Left ventricle myocardium superior (tissue), 1 donor: ENCODE results near the gene SRRM5. TPM values are rescaled to one million over a fixed set of nuclear protein-coding genes. Genes with fewer than 3 reads are reported as not detected.
"Not testable (repeated sequence)": the region's sequence is repeated elsewhere in the genome, so short reads cannot be mapped to it uniquely, and the experiment has no call there.

Experiments
- ATAC-seq: fragments of 200-7000 bp; cut with Tn5 transposase; one replicate; pipeline ENCODE4 v1.9.1; 2020; ENCODE audit warnings: mild to moderate bottlenecking, moderate library complexity
- DNase-seq: peaks from one replicate; pipeline ENCODE4 v3.0.0-alpha.2; 2020
- intact Hi-C: fragments of 100-400 bp; cut with micrococcal nuclease; formaldehyde crosslinking; loops from one replicate; pipeline ENCODE4 v1.11.0; 2022
- long read RNA-seq: library from polyadenylated mRNA; unstranded; transcript quantifications from one replicate; pipeline ENCODE4 v2.0.0, GENCODE V29; 2021
- total RNA-seq: library from RNA; stranded (reverse); fragmentation: NEBNext Ultra II Directional; extraction: Animal tissue kit (Norgen Biotek cat#: 25700); gene quantifications from one replicate; pipeline ENCODE4 v1.2.1, GENCODE V29; 2021
- donor health status: DM: no; HTN: yes; CAD: no; lungs with severe emphysema.

SRRM5 gene
- 0.20 TPM for total RNA-seq
- long read RNA-seq, result 0 reads

- ATAC-seq, result no peak
- DNase-seq, result no peak
- intact Hi-C loops, result no loop called here
Observed at GRCh38 chr19:43611788-43612187, at the start of gene SRRM5. TSS of gene SRRM5 (plus strand) at chr19:43612088. CDS start at chr19:43612122, 34 bp downstream.

- no peak for ATAC-seq
- intact Hi-C loops, result no loop called here
Observed at GRCh38 chr19:43562226-43562697, 49.6 kb upstream of the SRRM5 start.

GRCh38 chr19:43562698-43563241 lies 49.1 kb upstream of the SRRM5 start:
- DNase-seq (peak; percentile 90), ATAC-seq (peak; percentile 97)
- intact Hi-C loops, result no loop called here

More at GRCh38 chr19:43562226-43562697, 49.6 kb upstream of the SRRM5 start:
- no peak for DNase-seq

GRCh38 chr19:43563816-43564457 lies 48.0 kb upstream of the SRRM5 start:
- intact Hi-C loops, result no loop called here
- ATAC-seq (no peak), DNase-seq (no peak)

GRCh38 chr19:43564800-43565199 lies 47.1 kb upstream of the SRRM5 start:
- DNase-seq, result no peak
- intact Hi-C loops, result no loop called here
- ATAC-seq, result no peak

GRCh38 chr19:43569657-43570056 lies 42.2 kb upstream of the SRRM5 start:
- ATAC-seq (no peak), DNase-seq (no peak)
- intact Hi-C loops, result no loop called here

GRCh38 chr19:43570174-43570791 lies 41.6 kb upstream of the SRRM5 start:
- DNase-seq (no peak), ATAC-seq (no peak)
- intact Hi-C loops, result no loop called here

- ATAC-seq (no peak), DNase-seq (no peak)
- intact Hi-C loops, result no loop called here
Observed at GRCh38 chr19:43572171-43572588, 39.7 kb upstream of the SRRM5 start.

GRCh38 chr19:43574424-43575155 lies 37.3 kb upstream of the SRRM5 start:
- DNase-seq (no peak), ATAC-seq (no peak)
- intact Hi-C loops, result no loop called here

GRCh38 chr19:43575156-43575950 lies 36.5 kb upstream of the SRRM5 start, which contains the start of the genes PINLYP and XRCC1:
TSS of gene PINLYP (plus strand) at chr19:43575801. CDS start at chr19:43577192, 1,391 bp downstream.
TSS of gene XRCC1 (minus strand) at chr19:43575527. CDS start at chr19:43575458, 69 bp downstream.
- ATAC-seq (peak; percentile 99), DNase-seq (peak; percentile 98)
- intact Hi-C loops, result no loop called here

- intact Hi-C loops, result no loop called here
- DNase-seq, result no peak
- peak; percentile 1 for ATAC-seq
Observed at GRCh38 chr19:43575955-43576878, 35.7 kb upstream of the SRRM5 start.

GRCh38 chr19:43578787-43579186 lies 33.1 kb upstream of the SRRM5 start:
- intact Hi-C loops, result no loop called here
- no peak for DNase-seq
- no peak for ATAC-seq

- no peak for ATAC-seq
- intact Hi-C loops, result no loop called here
- DNase-seq, result no peak
Observed at GRCh38 chr19:43581467-43581866, 30.4 kb upstream of the SRRM5 start.

GRCh38 chr19:43582495-43582894 lies 29.4 kb upstream of the SRRM5 start:
- no peak for ATAC-seq
- intact Hi-C loops, result no loop called here
- no peak for DNase-seq

GRCh38 chr19:43584484-43584883 lies 27.4 kb upstream of the SRRM5 start:
- ATAC-seq (no peak), DNase-seq (no peak)
- intact Hi-C loops, result no loop called here

- ATAC-seq (no peak), DNase-seq (no peak)
- intact Hi-C loops, result no loop called here
Observed at GRCh38 chr19:43586346-43586745, 25.5 kb upstream of the SRRM5 start.

- ATAC-seq, intact Hi-C loops, DNase-seq: not testable (repeated sequence)
Observed at GRCh38 chr19:43587029-43587428, 24.9 kb upstream of the SRRM5 start.

GRCh38 chr19:43589277-43589676 lies 22.6 kb upstream of the SRRM5 start:
- DNase-seq (no peak), ATAC-seq (no peak)
- intact Hi-C loops, result no loop called here
